Lung microvascular endothelial cell (primary cell): ENCODE data around the gene DEFB110. TPM values are rescaled to one million over a fixed set of nuclear protein-coding genes. Genes with fewer than 3 reads are reported as not detected.

Source experiments
- DNase-seq, 2 donors: peaks; one replicate each; pipeline versions ENCODE4 v3.0.0 to v3.0.0-alpha.2; 2010; ENCODE audit warnings: low read depth in 2 of 2
- total RNA-seq: library from RNA; depleted of rRNA; stranded (reverse); fragments of >200 nt; gene quantifications from 2 replicates; pipeline ENCODE4 v1.2.1, GENCODE V29; 2014

Gene DEFB110
- total RNA-seq = not detected in 2 replicates

GRCh38 chr6:50021894-50022293 lies at the start of gene DEFB110:
Gene DEFB110, minus strand, starts transcription at chr6:50021994. Its CDS starts 59 bp downstream, at chr6:50021935.
- DNase-seq = no peak

GRCh38 chr6:50070101-50070500 lies 48.3 kb upstream of the DEFB110 start:
- no peak for DNase-seq

GRCh38 chr6:50062051-50062450 lies 40.3 kb upstream of the DEFB110 start:
- DNase-seq = no peak

- no peak for DNase-seq
These were observed 34.4 kb upstream of the DEFB110 start for GRCh38 chr6:50056242-50056641.

- DNase-seq = no peak
These were observed 28.0 kb upstream of the DEFB110 start, which contains the start of gene DEFB112 for GRCh38 chr6:50049829-50050228. Gene DEFB112, minus strand, starts transcription at chr6:50049929. Its CDS starts 60 bp downstream, at chr6:50049869.

- no peak for DNase-seq
These were observed 25.2 kb upstream of the DEFB110 start for GRCh38 chr6:50047026-50047425.

- peak in 1 of 2 donors; percentile 6 for DNase-seq
These were observed 9.2 kb upstream of the DEFB110 start for GRCh38 chr6:50030777-50031562.

GRCh38 chr6:50030350-50030749 lies 8.6 kb upstream of the DEFB110 start:
- no peak for DNase-seq

- no peak for DNase-seq
These were observed 3.5 kb upstream of the DEFB110 start for GRCh38 chr6:50025258-50025657.

- no peak for DNase-seq
These were observed 14.0 kb downstream of the DEFB110 start for GRCh38 chr6:50007819-50008218.

GRCh38 chr6:50003139-50003538 lies 18.7 kb downstream of the DEFB110 start:
- no peak for DNase-seq

- DNase-seq = no peak
These were observed 26.5 kb downstream of the DEFB110 start for GRCh38 chr6:49995278-49995677.

- no peak for DNase-seq
These were observed 32.9 kb downstream of the DEFB110 start for GRCh38 chr6:49988900-49989299.

GRCh38 chr6:49987749-49988148 lies 34.0 kb downstream of the DEFB110 start:
- DNase-seq = no peak

GRCh38 chr6:49986551-49986950 lies 35.2 kb downstream of the DEFB110 start:
- DNase-seq = no peak

GRCh38 chr6:49982046-49982445 lies 39.7 kb downstream of the DEFB110 start:
- DNase-seq = no peak

GRCh38 chr6:49980898-49981297 lies 40.9 kb downstream of the DEFB110 start:
- DNase-seq = no peak

- DNase-seq = no peak
These were observed 42.2 kb downstream of the DEFB110 start for GRCh38 chr6:49979584-49979983.

- DNase-seq = no peak
These were observed 43.2 kb downstream of the DEFB110 start for GRCh38 chr6:49978332-49979226.

GRCh38 chr6:49969605-49970004 lies 52.2 kb downstream of the DEFB110 start, which contains the start of gene DEFB113:
Gene DEFB113, minus strand, starts transcription at chr6:49969625. Its CDS starts 0 bp downstream, at chr6:49969625.
- DNase-seq = no peak
